ENCODE data around the gene FKBP9. TPM values are rescaled to one million over a fixed set of nuclear protein-coding genes. Genes with fewer than 3 reads are reported as not detected.

FKBP9 gene
- total and polyA plus RNA-seq, 2 donors (not counting 3 experiments of a cell fraction or from before 2014, with no cell fraction given) = 88.7 to 124 TPM

DNA sequence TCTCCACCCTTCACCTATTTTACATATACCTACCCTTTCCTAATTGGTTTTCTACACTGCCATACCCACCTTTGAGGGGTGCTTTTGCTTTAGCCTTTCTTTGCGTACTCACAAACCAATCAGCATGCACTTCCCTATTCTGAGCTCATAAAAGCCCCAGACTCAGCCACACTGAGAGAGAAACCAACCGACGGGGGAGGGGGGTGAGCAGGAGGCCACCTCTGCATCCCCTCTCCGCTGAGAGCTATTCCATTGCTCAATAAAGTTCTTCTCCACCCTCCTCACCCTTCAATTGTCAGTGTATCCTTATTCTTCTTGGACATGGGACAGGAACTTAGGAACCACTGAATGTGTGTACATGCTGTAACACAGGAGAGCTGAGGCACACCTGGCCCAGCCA is 9.0 kb upstream of the FKBP9 start:
- Histone ChIP-seq H3K36me3 (ENCODE audit: control insufficient read depth in 2 of 2, extremely low read depth in 1 of 2, insufficient read depth in 2 of 2, low read length in 2 of 2) (no peaks in the 10 kb centered on the region), H3K4me1 (ENCODE audit: control insufficient read depth, extremely low read depth, insufficient read depth, low read length) (no peaks in the 10 kb centered on the region), H2AFZ (ENCODE audit: low read depth, low read length) (no peak overlapping the region), H3K9me1 (replicated peaks; ENCODE audit: control insufficient read depth, extremely low read depth, insufficient read depth, low read length) (no peaks in the 10 kb centered on the region), H3K9ac (replicated peaks; ENCODE audit: extremely low read depth, insufficient read depth, low read length) (no peak overlapping the region), H3K4me2 (ENCODE audit: insufficient read depth, low read length) (no peak overlapping the region), H3K27ac (ENCODE audit: insufficient read depth, low read depth, low read length) (no peak overlapping the region), H3K9me3 (replicated peaks; ENCODE audit: control insufficient read depth, insufficient read depth, low read length) (peaks cover 5% of the 10 kb centered on the region), H3K4me3 (replicated peaks in 1 of 3; ENCODE audit: insufficient read depth in 1 of 3, low read depth in 1 of 3, low read length in 3 of 3) (no peak overlapping the region), H4K20me1 (replicated peaks; ENCODE audit: control insufficient read depth, extremely low read depth, insufficient read depth, low read length) (no peaks in the 10 kb centered on the region), H3K79me2 (ENCODE audit: control insufficient read depth, insufficient read depth, low read length) (no peaks in the 10 kb centered on the region), H3K27me3 (ENCODE audit: control insufficient read depth in 2 of 2, insufficient read depth in 2 of 2, low read length in 2 of 2) (no peaks in the 10 kb centered on the region)
- no TSS peak for BruUV-seq (replicated peaks)
- intact Hi-C loops (cut with micrococcal nuclease) (no loop called here), dilution Hi-C loops (cut with MboI; ENCODE audit: extremely low pct_ligation_motif_present, low sequenced_read_pairs) (no loop called here)
- no peak for DNase-seq (ENCODE audit: low read depth, low spot score)
- ChIA-PET POLR2A (interaction anchor here (0.5 kb wide), 1 partner anchor 153 kb away, joined by 5 read pairs; no protein-coding TSS in a partner anchor), CTCF (interaction anchor here (3.5 kb wide), 1 partner anchor 102 kb away, joined by 13 read pairs; no protein-coding TSS in a partner anchor)
- no peak for FAIRE-seq
- no peak for TF ChIP-seq EZH2 (IDR thresholded peaks at IDR 0.05; ENCODE audit: borderline replicate concordance, low read depth, low read length, severe bottlenecking)
- TF ChIP-seq JUN (IDR thresholded peaks at IDR 0.05; ENCODE audit: borderline replicate concordance, insufficient read depth, insufficient read length, low read depth) = no peak
- TF ChIP-seq, protein P1, sequence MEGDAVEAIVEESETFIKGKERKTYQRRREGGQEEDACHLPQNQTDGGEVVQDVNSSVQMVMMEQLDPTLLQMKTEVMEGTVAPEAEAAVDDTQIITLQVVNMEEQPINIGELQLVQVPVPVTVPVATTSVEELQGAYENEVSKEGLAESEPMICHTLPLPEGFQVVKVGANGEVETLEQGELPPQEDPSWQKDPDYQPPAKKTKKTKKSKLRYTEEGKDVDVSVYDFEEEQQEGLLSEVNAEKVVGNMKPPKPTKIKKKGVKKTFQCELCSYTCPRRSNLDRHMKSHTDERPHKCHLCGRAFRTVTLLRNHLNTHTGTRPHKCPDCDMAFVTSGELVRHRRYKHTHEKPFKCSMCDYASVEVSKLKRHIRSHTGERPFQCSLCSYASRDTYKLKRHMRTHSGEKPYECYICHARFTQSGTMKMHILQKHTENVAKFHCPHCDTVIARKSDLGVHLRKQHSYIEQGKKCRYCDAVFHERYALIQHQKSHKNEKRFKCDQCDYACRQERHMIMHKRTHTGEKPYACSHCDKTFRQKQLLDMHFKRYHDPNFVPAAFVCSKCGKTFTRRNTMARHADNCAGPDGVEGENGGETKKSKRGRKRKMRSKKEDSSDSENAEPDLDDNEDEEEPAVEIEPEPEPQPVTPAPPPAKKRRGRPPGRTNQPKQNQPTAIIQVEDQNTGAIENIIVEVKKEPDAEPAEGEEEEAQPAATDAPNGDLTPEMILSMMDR (IDR thresholded peaks at IDR 0.05; ENCODE audit: extremely low read depth in 1 of 2, insufficient read depth in 1 of 2, low read depth in 1 of 2, low read length in 2 of 2) = no peak
- TF ChIP-seq POLR2A (IDR thresholded peaks at IDR 0.05; ENCODE audit: low read depth, low read length) = no peak
- no peak for TF ChIP-seq POLR2AphosphoS5 (IDR thresholded peaks at IDR 0.05; ENCODE audit: insufficient read depth, low read depth, low read length)
- TF ChIP-seq, protein P2, sequence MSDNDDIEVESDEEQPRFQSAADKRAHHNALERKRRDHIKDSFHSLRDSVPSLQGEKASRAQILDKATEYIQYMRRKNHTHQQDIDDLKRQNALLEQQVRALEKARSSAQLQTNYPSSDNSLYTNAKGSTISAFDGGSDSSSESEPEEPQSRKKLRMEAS (IDR thresholded peaks at IDR 0.05; ENCODE audit: insufficient read depth, insufficient read length) = no peak
- TF ChIP-seq FOS (IDR thresholded peaks at IDR 0.05; ENCODE audit: borderline replicate concordance, insufficient read depth, low read length) = no peak
- no peak for TF ChIP-seq MYC (IDR thresholded peaks at IDR 0.05; ENCODE audit: low read depth, low read length)
- no peak for TF ChIP-seq GATA2 (IDR thresholded peaks at IDR 0.05; ENCODE audit: insufficient read depth, insufficient read length, low read depth, low read length)

All from endothelial cell of umbilical vein (primary cell).